Activated naive CD4-positive, alpha-beta T cell treated with Interleukin-2 at 50 U/mL for 16 hours (primary cell): ENCODE data around the gene FAM89B.
"Not testable (repeated sequence)": the region's sequence is repeated elsewhere in the genome, so short reads cannot be mapped to it uniquely, and the experiment has no call there.

Experiments used
- DNase-seq: peaks from one replicate; pipeline ENCODE4 v3.0.0-alpha.2; 2020

The FAM89B gene

DNA sequence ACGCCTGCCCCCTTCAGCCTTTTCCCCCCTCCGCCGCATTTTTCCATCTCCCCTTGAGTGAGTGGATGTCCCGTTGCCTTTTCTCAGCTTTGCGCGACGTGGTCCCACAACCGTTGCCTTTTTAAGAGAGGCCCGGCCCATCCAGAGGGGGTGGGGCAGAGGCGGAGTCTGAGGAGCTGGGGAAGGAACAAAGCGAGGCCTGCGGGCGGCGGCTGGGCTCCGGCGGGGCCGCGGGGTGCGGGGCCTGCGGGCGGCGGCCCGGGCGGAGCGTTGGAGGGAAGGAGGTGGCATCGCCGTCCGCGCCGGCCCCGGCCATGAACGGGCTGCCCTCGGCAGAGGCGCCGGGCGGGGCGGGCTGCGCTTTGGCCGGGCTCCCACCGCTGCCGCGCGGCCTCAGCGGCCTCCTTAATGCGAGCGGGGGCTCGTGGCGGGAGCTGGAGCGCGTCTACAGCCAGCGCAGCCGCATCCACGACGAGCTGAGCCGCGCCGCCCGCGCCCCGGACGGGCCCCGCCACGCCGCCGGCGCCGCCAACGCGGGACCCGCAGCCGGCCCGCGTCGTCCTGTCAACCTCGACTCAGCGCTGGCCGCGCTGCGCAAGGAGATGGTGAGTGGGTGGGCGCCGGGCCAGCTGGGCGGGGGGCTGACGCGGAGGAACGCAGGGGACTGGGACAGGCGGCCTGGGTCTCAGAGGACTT, at the start of gene FAM89B:
TSS of gene FAM89B (plus strand) at position 183 of the 696 bp plus-strand sequence. CDS start at position 315, 132 bp downstream.
- peak; percentile 90 for DNase-seq

DNA sequence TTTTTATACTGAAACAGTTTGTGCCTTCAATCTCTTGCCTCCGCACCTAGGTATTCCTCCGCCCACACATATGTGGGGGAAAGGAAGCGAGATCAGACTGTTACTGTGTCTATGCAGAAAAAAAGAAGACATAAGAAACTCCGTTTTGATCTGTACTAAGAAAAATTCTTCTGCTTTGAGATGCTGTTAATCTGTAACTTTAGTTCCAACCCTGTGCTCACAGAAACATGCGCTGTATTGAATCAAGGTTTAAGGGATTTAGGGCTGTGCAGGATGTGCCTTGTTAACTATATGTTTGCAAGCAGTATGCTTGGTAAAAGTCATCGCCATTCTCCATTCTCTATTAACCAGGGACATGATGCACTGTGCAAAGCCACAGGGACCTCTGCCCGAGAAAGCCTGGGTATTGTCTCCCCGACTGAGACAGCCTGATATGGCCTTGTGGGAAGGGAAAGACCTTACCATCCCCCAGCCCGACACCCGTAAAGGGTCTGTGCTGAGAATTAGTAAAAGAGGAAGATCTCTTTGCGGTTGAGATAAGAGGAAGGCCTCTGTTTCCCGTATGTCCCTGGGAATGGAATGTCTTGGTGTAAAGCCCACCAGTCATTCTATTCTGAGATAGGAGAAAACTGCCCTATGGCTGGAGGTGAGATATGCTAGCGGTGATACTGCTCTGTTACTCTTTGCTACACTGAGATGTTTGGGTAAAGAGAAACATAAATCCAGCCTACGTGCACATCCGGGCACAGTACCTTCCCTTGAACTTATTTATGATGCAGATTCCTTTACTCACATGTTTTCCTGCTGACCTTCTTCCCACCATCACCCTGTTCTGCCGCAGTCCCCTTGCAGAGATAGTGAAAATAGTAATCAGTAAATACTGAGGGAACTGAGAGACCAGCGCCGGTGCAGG, 49.4 kb upstream of the FAM89B start:
- peak; percentile 38 for DNase-seq

DNA sequence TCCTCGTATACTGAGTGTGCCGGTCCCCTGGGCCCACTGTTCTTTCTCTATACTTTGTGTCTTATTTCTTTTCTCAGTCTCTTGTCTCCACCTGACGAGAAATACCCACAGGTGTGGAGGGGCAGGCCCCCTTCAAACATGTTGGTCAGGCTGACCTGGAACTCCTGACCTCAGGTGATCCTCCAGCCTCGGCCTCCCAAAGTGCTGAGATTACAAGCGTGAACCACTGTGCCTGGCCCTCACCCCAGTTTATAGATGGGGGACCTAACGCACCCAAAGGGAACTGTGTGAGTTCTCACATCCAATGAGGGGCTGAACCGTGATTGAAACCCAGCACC, 48.7 kb upstream of the FAM89B start:
- not testable (repeated sequence) for DNase-seq

DNA sequence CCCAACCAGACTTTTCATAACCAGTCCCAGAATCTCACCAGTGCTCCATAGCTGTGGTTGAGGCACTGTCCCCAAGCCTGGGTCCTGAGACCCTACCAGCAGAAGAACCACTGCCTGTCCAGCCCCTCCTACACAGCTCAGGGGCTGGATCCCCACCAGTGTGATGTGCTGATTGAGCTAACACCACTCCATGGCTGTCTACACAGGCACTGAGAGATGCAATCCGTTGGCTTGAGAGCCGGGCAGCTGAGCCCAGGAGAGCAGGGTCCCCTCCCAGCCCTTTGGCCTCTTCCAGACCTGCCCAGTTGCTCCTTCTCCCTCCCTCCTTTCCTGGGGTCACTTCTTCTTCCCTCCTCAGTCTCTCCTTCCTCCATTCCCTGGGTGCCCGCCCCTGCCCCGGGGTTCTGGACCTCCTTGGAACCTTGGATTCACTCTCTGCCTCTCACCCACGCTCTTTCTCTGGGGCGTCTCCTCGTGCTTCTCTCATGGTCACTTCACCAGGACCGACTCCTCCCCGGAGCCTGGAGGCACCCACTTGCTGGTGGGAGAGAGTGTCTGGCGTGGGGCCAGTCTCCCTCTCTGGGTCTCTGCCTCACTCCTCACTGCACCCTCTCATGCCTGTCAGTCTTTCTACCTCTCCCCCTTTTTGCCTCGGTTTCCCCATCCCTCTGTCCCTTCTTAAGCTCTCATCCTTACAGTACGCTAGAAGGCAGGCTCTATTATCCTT, 48.2 kb upstream of the FAM89B start:
- DNase-seq, result no peak

DNA sequence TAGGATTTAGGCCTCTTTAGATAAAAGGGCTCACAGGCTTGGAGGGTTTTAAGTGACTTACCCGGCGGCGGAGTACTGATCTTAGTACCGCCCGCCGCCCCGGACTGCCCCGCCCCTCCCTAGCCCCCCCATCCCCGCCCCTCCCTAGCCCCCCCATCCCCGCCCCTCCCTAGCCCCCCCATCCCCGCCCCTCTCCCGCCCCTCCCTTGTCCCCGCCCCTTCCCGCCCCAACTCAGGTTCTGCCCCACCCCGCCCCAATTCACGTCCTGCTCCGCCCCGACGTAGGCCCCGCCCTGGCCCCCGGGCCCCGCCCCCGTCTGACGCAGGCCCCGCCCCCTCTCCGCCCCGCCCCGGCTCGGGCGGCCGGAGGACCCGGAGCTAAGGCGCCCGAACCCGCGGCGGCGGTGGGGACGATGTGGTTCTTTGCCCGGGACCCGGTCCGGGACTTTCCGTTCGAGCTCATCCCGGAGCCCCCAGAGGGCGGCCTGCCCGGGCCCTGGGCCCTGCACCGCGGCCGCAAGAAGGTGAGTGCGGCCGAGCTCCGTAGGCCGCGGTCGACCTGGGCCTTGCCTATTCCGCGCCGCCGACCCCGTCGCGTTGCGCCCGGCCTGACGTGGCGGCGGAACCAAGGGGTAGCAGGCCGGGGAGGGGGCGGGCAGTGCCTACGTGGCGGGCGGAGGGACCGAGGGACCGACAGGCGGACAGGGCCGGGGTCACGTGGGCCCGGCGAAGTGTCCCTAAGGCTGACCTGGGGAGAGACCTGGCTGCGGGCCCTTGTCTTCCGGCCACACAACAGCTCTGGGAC, 47.4 kb upstream of the FAM89B start, which contains the start of gene SCYL1:
TSS of gene SCYL1 (plus strand) at position 343 of the 805 bp plus-strand sequence. CDS start at position 414, 71 bp downstream.
- peak; percentile 77 for DNase-seq

DNA sequence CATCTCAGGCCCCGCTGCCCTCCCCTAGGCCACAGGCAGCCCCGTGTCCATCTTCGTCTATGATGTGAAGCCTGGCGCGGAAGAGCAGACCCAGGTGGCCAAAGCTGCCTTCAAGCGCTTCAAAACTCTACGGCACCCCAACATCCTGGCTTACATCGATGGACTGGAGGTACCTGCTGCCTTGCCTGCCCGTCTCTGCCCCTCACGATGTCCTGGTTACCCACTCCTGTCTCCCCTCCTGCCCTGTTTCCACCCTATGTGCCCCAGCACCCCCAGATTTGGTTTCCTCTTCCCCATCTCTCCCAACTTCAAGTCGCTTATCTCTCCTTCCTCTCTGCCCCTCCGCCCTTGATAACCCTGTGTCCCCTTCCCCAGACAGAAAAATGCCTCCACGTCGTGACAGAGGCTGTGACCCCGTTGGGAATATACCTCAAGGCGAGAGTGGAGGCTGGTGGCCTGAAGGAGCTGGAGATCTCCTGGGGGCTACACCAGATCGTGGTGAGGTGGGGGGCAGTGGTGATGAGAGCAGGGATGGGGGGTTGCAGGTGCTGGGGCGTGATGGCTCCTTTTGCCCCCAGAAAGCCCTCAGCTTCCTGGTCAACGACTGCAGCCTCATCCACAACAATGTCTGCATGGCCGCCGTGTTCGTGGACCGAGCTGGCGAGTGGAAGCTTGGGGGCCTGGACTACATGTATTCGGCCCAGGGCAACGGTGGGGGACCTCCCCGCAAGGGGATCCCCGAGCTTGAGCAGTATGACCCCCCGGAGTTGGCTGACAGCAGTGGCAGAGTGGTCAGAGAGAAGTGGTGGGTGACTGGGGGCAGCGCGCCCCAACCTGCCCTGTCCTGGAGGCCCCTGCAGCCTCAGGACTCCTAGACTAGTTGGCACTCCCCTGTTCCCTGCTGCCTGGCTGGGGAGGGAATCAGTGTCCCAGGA, 46.5 kb upstream of the FAM89B start:
- no peak for DNase-seq

DNA sequence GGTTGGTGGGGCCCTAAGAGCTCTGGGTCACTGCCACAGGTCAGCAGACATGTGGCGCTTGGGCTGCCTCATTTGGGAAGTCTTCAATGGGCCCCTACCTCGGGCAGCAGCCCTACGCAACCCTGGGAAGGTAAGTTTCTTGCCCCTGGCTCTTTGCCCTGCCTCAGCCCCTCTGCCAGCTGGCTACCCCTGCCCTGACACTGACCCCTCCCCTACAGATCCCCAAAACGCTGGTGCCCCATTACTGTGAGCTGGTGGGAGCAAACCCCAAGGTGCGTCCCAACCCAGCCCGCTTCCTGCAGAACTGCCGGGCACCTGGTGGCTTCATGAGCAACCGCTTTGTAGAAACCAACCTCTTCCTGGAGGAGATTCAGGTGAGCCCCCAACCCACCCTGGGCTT, 45.6 kb upstream of the FAM89B start:
- DNase-seq, result no peak

DNA sequence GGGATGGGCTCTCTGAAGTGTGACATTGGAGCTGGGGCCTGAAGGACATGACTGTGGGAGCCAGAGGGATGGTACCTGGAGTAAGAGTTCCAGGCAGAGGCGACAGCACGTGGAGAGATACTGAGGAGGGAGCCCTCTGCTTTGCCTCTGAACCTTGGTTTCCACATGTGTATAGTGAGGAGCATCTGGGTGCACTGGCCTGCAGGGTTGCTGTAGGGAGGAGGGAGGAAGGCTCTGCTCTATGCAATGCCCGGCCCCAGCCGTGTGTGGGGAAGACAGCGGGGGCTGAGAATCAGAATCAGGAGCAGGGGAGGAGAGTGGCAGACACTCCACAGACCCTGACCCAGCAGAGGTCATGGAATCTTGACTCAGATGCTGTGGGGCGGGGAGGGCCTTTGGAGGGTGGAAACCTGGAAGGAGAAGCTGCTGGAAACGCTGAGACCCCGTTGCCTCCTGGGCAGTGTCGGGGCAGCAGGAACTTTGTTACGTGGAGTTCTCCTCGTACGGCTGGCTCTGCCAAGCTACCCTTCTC, 43.5 kb upstream of the FAM89B start:
- DNase-seq, result no peak

DNA sequence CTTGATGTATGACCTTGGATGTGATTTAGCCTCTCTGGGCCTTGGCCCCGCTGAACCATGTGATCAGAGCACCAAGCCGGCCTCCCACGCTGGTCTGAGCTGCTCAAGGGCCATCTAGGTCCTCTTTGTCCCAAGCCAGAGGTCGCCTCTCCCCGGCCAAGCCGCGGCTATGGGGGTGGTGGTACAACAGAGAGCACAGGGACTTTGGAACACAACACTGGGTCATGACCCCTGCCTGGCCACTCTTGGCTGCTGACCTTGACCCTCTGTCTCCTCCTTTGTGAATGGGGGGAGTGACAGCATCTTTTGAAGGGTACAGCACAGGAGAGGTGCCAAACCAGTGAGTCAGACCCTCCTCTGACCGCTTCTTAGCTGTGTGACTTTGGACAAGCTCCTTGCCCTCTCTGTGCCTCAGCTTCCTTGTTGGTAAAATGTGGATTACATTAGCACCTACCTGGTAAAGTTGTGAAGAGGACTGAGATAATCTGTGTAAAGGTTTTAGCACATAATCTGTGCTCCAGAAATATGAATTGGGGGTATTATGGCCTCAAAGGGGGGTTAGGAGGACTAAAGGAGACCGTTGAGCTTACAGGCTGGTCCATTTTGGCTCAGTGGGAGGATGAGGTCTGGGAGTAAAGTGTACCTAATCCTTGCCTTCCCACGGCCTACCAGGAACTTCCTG, 42.7 kb upstream of the FAM89B start:
- DNase-seq, result no peak

DNA sequence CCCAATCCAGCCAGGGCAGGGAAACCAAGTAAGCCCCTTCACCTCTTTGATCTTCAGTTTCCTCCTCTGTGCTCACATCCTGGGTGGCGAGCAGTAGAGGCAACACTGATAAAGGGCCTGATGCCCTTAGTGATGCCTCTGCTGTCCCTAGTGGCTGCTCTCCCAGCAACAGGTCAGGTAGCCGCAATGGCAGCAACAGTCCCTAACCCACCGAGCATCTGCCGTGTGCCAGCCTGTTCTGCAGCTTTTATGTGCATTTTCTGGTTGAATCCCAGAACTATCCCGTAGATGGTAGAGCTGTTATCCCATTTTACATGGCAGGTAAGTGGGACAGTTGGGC, 42.2 kb upstream of the FAM89B start:
- DNase-seq, result no peak

DNA sequence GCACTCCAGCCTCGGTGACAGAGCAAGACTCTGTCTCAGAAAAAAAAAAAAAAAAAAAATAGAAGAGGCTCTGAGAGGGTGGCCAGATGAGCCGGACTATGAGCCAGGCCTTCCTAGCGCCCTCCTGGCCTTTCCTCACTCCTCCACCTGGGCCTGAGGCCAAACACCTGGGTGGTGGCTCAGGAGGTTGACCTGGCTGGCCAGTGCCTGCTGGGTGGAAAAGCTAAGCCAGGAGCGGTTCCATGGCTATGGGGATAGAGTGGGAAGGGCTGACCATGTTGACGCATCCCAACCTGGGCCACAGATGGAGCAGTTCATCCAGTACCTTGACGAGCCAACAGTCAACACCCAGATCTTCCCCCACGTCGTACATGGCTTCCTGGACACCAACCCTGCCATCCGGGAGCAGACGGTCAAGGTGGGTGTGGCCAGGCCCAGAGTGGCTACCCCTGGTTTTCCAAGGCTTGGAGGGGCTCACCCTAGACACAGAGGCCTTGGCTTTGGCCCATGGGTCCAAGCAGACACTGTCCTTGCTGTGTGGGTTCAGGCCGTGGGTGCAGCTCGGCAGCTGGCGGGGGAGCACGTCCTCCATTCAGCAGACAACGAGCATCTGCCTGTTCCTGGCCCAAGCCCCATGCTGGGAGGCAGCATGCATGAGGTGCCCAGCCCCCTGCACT, 39.8 kb upstream of the FAM89B start:
- no peak for DNase-seq

DNA sequence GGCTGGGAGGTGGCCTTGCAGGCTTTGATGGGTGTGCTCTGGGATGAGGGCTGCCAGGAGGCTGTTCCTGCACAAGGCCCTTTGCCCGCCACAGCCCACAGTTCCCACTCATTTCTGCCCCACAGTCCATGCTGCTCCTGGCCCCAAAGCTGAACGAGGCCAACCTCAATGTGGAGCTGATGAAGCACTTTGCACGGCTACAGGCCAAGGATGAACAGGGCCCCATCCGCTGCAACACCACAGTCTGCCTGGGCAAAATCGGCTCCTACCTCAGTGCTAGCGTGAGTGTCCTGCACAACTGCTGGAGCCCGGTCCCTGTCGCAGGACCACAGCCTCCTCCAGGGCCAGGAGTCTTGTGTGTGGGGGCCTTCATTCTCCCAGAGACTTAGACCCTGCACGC, 37.2 kb upstream of the FAM89B start:
- DNase-seq, result no peak

DNA sequence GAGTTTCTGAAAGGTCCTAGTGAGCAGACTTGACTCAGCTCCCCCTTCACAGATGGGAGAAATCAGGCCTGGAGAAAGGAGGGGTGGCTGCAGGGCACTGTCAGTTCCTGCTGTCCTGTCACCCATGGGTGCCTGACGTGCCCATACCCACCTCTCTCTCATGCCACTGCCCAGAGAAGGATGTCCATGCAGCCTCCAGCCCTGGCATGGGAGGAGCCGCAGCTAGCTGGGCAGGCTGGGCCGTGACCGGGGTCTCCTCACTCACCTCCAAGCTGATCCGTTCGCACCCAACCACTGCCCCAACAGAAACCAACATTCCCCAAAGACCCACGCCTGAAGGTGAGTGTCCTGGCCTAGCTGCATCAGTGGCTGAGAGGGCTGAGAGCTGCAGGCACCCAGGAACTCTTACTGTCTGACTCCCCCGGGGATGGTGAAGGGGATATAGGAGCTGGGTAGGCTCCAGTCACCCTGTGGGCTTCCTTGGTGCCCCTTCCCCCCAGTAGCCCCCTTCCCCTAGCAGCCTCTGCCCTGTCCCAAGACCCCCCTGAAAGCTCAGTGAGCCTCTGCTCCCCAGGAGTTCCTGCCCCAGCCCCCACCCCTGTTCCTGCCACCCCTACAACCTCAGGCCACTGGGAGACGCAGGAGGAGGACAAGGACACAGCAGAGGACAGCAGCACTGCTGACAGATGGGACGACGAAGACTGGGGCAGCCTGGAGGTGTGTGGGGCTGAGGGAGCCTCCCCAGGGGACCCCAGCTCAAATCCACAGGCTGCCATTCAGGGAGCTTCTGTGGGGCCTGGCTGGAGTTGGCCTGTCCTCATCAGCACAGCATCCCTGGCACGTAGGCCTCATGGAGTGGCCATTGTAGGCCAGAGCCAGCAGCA, 35.7 kb upstream of the FAM89B start:
- DNase-seq, result no peak

DNA sequence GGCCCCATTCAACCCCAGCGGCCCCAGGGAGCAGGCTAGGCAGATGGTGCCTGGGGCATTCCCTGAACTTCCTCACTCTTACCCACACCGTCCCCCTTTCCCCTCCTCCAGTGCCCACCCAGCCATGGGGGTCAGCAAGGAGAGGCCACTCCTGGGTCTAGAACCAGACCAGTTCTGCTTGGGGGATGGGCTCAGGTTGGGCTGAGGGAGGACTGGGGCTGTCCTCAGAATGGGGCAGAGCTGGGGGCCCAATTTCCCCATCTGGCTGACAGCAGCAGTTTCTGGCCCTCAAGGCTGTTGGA, 35.1 kb upstream of the FAM89B start:
- DNase-seq, result no peak

DNA sequence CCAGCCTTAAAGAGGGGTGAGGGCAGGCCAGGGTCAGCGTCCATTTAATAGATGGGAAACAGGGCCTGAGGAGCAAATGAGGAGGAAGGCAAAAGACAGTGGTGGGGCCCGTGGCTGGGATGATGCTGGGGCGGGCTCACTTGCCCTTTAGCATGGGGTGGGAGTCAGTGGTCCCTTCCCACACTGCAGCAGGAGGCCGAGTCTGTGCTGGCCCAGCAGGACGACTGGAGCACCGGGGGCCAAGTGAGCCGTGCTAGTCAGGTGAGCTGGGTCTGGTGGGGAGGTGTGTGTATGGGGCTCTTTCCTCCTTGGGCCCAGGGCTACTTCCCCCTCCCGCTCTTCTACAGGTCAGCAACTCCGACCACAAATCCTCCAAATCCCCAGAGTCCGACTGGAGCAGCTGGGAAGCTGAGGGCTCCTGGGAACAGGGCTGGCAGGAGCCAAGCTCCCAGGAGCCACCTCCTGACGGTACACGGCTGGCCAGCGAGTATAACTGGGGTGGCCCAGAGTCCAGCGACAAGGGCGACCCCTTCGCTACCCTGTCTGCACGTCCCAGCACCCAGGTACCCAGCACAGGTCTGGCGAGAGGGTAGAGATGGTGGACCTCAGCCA, 34.6 kb upstream of the FAM89B start:
- DNase-seq, result no peak

DNA sequence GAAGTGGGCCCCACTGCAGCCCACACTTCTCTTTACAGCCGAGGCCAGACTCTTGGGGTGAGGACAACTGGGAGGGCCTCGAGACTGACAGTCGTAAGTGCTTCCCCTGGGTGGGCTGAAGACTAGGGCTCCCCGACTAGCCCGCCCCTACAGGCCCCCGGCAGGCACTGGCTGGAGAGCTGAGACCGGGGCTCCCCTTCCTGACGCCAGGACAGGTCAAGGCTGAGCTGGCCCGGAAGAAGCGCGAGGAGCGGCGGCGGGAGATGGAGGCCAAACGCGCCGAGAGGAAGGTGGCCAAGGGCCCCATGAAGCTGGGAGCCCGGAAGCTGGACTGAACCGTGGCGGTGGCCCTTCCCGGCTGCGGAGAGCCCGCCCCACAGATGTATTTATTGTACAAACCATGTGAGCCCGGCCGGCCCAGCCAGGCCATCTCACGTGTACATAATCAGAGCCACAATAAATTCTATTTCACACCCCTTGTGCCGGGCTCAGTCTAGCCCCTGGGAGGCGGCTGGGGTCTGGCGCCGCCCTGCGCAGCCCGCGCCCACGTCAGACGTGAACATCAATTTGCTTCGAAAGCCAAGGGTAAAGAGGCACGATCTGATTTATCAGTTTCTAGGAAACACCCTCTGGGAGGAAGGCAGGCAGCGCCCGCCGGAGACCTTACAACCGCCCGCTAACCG, 34.0 kb upstream of the FAM89B start:
- no peak for DNase-seq

DNA sequence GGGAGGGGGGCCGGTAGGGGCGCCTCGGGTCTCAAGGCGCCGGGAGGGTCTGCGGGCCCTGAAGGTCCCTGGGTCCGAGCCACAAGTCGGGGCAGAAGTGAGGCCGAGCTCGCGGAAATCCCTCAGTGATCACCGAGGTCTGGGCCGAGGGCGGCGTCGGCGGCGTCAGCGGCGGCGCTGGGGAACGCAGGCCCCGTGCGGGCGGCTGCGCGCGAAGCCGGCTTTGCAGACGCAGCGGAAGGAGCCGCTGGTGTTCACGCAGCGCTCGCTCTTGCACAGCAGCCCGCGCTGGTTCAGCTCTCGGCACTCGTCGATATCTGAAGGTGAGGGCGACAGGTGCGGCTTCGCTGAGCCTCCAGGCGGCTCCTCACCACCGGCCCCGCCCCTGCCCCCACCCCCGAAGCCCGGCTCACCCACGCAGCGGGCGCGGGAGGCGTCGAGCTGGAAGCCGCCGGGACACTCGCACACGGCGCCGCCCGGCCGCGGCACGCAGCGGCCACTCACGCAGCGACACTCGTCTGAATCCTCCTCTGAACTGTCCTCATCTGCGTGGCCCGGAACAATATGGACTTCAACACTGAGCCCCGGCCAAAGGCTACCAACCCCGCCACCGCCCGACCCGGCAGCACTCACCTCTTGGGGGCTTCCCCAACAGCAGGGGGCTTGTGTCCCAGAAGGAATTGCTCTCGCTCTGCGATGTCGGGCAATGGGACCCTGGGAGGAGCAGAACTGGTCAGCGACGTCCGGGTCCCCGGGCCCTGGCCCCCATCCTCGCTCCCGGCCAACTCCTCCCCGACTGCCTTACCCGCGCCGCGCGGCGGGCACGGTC, 33.2 kb upstream of the FAM89B start:
- DNase-seq, result no peak
